ENCODE measurements around the gene BMP8A.
"Not testable (repeated sequence)": the region's sequence is repeated elsewhere in the genome, so short reads cannot be mapped to it uniquely, and the experiment has no call there.

BMP8A gene

DNA sequence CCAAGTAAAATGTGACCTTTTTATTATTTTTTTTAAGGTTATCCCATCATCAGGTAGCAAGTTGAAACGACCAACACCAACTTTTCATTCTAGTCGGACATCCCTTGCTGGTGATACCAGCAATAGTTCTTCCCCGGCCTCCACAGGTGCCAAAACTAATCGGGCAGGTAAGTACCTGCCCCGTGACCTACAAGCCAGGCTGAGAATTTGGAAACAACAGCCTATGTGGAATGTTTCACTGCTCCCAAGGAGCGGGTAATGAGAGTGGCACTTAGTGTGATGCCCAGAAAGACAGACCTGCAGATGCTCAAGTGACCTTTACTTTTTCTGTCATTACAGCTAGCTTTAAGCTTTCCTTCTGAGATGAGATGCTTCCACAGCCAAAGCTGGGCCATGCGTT, 6.9 kb upstream of the BMP8A start:
- DNase-seq = no peak

DNA sequence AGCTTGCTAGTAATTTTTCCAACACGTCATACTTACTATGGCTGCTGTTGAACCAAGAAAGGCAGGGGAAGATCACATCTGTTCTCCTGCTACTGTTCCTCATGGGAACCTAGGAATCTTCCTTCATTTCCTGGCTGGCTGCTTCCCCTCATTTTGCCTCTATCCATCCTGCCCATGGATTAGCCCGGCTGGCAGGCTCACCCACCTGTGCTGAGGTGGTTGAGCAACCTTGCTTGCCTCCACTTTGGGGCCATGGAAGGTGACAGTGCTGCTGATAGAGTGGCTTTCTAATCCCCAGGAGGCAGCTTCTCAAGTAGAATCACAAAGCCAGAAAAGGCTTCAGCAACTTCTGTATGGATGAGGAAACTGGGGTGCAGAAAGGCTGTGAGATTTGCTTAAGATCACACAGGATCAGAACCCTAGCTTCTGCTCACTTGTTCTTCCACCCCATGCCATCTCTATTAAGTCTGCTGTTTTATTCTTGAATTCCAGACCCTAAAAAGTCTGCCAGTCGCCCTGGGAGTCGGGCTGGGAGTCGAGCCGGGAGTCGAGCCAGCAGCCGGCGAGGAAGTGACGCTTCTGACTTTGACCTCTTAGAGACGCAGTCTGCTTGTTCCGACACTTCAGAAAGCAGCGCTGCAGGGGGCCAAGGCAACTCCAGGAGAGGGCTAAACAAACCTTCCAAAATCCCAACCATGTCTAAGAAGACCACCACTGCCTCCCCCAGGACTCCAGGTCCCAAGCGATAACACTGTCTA, 6.2 kb upstream of the BMP8A start:
- DNase-seq = no peak

DNA sequence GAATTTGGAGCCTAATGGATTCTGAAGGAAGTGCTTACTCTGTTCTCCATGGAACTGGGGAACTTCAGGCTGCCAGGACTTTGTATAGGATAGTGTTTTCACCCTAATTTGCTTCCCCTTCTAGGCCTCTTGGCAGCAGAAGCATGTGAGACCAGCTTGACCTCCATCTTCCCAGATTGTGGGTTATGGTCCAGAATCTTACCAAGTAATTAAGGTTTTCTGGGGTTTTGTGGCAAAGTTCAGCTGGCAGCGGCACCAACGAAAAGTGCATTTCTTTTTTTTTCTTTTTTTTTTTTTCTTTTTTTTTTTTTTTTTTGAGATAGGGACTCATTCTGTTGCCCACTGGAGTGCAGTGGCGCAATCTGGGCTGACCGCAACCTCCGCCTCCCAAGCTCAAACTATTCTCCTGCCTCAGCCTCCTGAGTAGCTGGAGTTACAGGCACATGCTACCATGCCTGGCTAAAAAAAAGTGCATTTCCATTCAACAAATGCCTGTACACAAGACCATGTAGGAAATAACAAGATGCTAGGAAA, 3.4 kb upstream of the BMP8A start:
- DNase-seq = no peak

DNA sequence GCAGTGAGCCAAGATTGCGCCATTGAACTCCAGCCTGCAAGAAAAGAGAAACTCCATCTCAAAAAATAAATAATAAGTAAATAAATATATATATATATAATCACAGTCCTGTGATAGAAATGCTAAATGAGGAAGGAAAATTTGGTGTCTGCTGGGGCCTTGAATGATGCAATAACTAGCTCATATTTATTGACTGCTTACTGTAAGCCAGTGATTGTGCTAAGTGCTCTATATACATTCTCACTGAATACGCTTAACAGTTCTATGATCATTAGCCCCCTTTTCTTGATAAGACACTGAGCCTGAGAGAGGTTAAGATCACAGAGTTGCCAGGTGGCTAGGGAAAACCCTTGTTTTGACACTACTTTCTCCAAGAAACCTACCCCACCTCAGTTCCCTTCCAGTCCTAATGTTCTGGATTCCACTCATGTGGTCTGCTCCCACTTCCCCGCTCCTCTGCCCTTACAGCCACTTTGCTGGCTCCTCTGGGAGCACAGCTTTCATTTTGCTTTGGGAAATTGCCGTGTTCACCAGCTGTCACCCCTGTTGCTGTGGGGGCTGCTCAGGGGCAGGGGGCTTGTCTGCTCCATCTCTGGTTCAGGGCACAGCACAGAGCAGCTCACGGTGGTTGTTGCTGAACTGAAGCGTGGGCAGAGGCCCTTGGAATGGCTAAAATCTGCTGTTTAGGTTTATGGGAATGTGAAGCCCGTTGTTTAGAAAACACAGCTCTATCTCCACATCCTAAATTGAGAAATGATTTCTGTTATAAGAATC, 2.5 kb upstream of the BMP8A start:
- peak; percentile 20 for DNase-seq

DNA sequence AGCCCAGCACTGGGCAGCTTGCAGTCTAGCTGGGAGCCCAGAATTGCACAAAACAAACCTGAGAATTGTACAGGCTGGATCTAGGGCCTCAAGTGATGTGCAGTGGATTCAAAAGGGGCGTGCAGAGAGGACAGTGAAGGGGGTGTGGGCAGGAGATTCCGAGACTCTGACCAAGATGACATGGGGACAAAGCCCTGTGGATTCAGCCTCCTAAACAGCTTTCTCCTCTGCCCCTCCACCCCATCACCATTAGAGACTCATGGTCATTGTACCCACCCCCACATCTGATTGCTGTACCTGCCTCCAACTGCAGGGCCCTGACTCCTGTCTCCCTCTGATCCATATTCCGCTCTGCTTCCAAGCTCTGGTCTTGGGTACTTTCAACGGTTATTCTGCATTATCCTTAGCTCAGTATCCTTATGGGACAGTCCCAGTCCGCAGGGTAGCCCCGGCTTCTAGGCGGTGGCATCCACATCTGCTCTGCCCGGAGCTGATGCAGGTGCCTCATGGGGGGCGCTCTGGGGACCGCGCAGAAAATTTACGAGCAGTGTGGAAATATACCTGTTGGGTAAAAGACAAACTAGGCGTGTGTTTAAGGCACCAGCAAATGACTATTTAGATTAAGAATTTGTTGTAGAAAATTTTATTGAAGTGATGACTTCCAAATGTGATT, 1.7 kb upstream of the BMP8A start:
- no peak for DNase-seq

DNA sequence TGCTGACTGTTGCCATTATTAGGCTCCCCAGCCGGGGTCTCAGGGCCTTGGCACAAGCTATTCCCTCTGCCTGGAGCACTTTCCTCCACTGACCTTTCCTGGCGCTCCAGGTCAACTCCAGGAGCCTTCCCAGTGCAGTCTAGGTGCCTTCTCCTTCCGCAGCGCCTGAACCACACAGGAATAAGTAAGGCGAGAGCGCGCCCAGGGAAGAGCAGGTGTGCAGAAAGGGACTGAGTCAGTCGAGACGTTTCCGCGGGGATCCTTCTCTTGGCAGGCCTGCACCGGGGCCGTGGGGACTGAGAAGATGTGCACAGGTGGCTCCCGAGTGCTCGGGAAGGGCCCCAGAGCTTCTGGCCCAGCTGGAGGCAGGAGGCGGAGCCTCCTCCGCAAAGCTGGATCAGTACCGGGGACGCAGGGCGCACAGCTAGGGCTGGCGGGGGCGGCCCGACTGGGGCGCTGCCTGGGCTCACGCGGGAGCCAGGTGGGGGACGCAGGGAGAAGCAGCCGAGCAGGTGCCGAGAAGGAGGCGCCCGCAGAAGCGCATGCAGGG, 765 bp upstream of the BMP8A start:
- peak; percentile 63 for DNase-seq

DNA sequence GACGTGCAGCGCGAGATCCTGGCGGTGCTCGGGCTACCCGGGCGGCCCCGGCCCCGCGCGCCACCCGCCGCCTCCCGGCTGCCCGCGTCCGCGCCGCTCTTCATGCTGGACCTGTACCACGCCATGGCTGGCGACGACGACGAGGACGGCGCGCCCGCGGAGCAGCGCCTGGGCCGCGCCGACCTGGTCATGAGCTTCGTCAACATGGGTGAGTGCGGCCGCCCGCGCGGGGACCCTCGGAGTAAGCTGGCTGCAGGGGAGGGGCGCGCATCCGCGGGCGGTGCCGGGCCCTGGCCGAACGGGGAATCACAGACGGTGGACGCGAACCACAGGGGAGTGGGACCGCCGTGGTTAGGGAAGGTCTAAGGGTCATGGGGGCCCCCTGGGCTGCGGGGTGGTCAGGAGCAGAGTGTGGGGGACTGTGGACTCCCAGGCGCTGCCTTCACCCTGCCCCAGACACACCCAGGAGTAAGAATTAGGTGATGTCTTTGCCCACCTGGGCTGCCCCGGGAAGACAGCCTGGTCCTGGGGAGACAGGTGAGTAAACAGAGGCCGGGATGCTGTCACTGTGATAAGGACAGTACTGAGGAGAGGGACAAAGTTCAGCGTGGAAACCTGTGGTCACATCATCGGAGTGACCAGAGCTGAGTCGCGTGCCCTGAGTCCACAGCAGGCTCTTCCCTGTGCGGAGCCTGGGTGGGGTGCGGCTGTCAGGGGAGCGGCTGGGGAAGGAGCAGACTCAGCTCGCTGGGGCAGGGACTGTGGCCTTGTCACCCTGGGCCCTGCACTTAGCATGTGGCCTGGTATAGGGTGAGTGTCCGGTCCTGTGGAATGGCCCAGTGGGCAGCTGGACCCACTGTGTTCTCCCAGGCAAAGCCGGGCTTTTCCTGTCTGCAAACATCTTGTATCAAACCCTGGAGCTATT, 944 bp downstream of the BMP8A start:
- DNase-seq = not testable (repeated sequence)

DNA sequence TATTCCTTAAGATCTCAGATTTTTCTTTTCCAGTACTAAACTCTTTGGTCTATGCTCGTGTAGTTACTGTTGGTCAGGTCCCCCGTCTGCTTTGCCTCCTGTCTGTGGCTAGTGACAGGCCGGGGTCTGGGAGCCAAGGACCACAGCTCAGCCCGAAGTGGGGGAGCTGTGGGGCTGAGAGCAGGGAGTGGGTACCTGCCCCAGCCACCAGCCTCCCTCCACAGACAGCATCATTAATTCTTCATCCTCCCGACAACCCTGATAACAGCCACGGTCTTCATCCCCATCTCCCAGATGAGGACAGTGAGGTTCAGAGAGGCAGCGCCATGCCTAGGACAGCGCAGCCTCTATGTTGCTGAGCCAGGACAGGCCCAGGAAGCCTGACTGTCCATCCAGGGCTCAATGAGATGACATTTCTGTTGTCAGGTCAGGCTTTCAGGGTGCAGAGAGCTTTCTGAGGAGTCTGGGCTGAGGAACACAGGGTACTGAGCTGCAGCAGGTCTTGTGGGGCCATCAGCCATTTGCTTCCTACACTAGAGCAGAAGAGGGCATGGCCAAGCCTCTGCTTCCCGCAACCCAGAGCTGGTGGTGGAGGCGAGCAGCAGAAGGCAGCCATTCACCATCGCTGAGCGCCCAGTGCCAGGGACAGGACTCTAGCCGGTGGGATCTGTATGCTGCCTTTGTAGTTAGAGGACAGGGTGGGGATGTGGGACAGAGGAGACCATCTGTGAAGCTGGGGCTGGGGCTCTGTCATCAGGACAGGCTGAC, 1.8 kb downstream of the BMP8A start:
- DNase-seq = not testable (repeated sequence)

DNA sequence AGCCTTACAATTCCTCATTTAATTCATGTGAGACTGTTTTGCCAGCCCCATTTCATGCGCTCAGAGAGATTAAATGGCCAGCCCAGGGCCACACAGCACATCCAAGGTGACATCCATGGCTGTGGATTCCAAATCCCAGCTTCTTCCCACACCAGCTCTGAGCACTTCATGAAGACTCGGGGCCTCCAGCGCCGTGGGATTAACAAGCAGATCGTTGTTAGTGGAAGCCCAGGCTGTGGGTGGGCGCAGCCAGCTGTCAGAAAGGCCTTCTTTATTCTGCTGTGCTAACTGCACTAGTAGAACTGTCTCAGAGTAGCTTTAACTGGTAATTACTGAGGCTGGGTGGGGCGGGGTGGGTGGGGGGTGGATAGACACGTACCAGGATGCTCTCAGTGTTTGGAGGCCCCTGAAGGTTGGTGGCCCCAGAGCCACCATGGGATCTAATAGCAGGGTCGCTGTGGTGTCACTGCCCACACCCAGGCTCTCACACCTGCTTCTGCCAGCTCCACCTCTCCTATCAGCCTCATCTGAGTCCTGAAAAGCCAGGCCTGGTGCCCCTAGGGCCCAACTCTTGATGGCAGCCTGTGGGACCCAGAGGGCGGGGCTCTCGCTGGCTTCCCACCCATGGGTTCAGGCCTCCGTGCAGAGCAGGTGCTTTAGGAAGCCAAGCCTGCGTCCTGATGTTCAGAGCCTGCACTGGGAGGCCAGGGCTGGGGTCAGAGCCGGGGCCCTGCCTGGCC, 3.4 kb downstream of the BMP8A start:
- no peak for DNase-seq

DNA sequence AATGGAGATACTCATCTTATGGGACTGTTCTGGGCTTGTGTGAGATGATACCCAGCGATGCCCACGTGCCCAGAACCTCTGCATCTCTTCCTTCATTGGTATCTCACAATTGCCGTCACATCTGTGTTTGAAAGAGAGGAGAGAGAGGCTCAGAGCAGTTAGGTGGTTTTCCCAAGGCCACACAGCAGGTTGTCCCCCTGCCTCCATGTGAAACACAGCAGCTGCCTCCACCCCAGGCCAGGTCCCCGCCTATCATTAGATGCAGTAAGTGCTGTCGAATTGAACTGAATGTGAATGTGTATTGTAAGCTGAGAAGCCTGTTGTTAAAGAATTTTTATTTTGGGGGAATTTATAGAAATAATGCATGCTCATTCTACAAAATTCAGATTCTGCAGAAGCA, 5.1 kb downstream of the BMP8A start:
- not testable (repeated sequence) for DNase-seq

DNA sequence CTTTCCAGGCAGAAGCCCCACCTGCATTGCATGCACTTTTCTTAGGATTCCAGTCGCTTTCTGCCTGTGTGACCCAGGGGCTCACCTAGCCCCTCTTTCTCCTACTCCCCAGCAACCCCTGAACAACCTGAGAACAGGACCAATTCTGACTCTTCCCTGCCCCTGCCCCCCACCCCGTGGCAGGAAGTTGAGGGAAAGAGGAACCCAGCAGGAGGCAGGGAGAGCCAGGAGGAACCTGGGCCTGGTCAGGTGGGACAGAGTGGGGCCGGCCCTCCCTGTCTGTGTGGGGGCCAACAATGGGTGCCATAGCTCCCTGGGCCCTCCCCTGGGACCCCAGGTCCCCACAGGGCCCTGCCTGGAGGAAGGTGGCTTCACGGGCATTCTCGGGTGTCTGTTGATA, 6.1 kb downstream of the BMP8A start:
- DNase-seq = no peak

DNA sequence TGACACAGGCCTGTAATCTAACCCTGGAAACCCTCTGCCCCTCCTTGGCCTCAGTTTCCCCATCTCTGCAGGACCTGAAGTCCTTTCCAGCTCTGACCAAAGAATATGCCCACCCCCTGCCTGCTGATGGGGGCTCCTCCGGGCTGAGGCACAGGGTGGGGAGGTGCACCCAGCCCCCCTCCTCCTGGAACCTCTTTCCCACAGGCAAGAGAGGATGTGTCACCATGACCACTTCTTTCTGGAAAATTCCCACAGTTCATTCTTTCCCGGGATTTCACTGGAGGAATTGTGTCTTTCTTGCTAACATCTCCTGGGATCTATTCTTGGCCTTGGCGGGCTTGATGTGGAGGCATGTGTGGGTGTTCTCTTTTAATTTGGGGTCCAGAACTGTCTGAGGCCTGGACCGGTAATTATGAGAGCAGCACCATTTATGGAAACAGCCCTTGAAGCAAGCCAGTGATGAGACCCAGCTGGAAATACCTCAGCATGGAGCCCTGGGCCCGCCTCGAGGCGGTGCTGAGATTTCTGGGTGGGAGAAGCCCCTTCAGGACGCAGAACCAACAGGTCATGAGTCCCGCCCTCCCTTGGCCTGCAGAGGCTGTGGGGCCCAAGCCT, 6.8 kb downstream of the BMP8A start:
- not testable (repeated sequence) for DNase-seq

DNA sequence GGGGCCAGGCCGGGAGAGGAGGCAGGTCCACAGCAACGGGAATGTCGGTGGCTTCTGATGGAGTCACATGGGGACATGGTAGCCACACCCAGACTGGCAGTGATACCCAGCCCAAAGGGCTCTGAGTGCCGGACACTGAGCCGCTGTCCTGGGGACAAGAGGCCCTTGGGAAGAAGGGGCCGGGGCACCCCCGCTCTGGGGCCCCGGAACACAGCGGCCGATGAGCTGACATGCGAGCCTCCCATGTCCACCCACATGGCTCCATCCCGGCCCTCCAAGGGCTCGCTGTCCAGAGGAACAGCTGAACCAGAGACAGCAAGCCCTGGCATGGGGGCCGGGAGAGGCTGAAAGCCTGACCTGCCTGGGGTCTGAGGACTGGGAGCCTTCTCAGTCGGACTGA, 7.4 kb downstream of the BMP8A start:
- not testable (repeated sequence) for DNase-seq

DNA sequence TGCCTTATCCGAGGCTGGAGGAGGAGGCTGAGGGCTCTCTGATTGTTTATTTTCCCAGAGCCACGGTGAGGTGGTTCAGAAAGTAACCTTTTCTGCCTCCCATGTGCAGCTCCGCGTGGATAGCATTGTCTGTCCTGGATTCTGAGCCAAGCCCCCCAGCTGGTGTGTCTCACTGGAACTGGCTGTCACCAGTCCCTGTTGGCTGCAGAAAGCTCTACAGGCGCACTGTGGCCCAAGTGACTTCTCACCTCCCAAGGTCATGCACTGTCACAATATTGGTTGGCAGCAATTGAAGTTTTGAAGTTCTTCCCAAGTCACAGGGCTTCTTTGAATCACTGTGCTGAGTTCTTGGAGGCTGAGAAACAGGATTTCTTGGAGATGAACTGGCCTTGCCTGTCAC, 8.2 kb downstream of the BMP8A start:
- no peak for DNase-seq

DNA sequence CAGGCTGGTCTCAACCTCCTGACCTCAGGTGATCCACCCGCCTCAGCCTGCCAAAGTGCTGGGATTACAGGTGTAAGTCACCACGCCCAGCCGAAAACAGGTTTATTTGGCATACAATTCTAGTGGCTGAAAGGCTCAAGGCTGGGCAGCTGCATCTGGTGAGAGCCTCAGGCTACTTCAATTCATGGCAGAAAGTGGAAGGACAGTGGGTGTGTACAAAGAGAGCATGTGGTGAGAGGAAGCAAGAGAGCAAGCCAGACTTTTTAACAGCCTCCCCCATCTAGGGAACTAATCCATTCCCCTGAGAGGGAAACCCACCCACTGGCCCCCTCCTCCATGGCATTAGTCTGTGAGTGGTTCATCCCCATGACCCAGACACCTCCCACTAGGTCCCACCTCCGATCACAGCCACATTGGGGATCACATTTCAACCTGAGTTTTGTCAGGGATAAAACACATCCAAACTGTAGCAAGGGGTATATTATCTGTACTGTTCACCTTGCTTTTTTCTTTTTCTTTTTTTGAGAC, 9.5 kb downstream of the BMP8A start:
- no peak for DNase-seq

DNA sequence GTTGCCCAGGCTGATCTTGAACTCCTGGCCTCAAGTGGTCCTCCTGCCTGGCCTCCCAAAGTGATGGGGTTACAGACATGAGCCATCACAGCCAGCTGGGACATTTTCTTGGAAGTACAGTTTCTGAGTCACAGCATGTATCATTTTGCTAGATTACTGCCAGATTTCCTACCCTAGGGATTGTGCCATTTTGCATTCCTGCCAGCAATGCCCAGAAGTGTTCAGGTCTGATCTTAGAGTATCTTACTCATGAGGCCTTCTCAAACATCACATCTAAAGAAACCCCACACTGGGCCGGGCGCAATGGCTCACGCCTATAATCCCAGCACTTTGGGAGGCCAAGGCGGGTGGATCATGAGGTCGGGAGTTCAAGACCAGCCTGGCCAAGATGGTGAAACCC, 10.2 kb downstream of the BMP8A start:
- DNase-seq = no peak

DNA sequence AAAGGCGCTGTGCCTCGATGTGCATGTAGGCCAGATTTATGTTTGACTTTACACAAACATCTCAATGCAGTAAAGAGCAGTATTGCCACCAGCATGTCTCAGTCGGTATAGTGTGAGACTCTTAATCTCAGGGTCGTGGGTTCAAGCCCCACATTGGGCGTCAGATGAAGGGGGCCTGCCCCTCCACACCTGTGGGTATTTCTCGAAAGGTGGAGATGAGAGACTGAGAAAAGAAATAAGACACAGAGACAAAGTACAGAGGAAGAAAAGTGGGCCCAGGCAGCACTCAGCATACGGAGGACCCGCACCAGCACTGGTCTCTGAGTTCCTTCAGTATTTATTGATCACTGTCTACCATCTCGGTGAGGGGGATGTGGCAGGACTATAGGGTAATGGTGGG, 13.0 kb downstream of the BMP8A start:
- not testable (repeated sequence) for DNase-seq

DNA sequence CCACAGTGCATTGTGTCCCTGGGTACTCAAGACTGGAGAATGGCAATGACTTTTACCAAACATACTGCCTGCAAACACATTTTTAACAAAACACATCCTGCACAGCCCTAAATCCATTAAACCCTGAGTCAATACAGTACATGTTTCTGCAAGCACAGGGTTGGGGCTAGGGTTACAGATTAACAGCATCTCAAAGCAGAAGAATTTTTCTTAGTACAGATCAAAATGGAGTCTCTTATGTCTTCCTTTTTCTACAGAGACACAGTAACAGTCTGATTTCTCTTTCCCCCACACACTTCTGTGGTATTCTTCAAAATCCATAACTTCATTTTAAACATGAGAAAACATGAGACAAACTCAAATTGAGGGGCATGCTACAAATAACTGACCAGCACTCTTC, 13.9 kb downstream of the BMP8A start:
- DNase-seq = no peak

DNA sequence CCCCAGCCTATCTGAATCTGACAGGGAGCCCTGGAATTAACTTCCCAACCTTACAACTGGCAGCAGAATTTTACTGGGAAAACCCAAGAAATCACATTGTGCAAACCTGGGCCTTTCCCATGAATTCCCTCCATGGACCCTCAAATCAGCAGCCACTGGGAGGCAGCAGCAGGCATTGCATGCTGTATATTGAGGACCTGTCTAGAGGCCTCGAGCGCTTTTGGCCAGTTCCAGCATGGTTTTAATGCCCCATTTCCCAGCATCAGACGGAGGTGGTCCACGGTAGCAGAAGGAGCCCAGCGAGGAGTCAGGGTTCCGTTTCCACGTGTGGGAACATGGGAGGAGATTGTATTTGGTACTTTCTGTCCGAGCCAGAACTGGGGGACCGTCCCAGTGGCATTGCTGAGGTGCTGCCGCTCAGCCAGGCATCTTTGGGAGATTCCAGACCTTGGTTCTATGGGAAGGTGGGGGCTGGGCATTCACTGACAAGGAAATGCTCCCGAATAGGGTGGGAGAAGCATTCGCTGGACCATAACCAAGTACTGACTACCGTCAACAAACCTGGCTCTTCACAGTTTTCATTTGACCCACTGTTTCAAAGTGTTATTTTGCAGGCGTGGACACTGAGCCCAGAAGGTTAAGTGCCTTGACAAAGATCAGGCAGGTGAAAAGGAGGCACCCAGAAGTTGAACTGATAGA, 15.9 kb downstream of the BMP8A start:
- DNase-seq = no peak

Measured in NCI-H2171 treated with DMSO at 0.1 percent for 48 hours (cell line).